Vagina (tissue), 2 donors: ENCODE results near the gene HLA-DOB. TPM values are rescaled to one million over a fixed set of nuclear protein-coding genes. Genes with fewer than 3 reads are reported as not detected.
"Not testable (repeated sequence)": the region's sequence is repeated elsewhere in the genome, so short reads cannot be mapped to it uniquely, and the experiment has no call there.

Source experiments
- DNase-seq, 2 donors: peaks; one replicate each; pipeline ENCODE4 v3.0.0-alpha.2; 2017; ENCODE audit errors: extremely low spot score in 2 of 2
- H3K27ac ChIP-seq: fragments of 200-600 bp; sonication (generic); one replicate; pipeline ENCODE4 v1.5.1; 2019
- H3K27me3 ChIP-seq: fragments of 200-600 bp; sonication (generic); one replicate; pipeline ENCODE4 v1.5.1; 2019
- H3K36me3 ChIP-seq, 2 donors: fragments of 200-600 bp; sonication (generic); one replicate each; pipeline ENCODE4 v1.5.1; 2017 to 2019
- H3K4me1 ChIP-seq: fragments of 200-600 bp; sonication (generic); one replicate; pipeline ENCODE4 v1.5.1; 2019
- H3K4me3 ChIP-seq, 2 donors: fragments of 200-600 bp; sonication (generic); 1 replicate in 1 of 2; 2 replicates in 1 of 2; pipeline ENCODE4 v1.5.1; 2016 to 2019
- H3K9me3 ChIP-seq: fragments of 200-600 bp; sonication (generic); one replicate; pipeline ENCODE4 v1.5.1; 2019
- POLR2A ChIP-seq, 2 donors: fragments of 450-650 bp; IDR thresholded peaks; one replicate each; pipeline ENCODE4 v1.6.1; 2017; ENCODE audit warnings: antibody characterized with exemption in 2 of 2, mild to moderate bottlenecking in 2 of 2, moderate library complexity in 2 of 2
- POLR2AphosphoS5 ChIP-seq, 2 donors: sonication (generic); formaldehyde crosslinking; IDR thresholded peaks; one replicate each; pipeline ENCODE4 v1.9.0; 2017; ENCODE audit warnings: antibody characterized with exemption in 2 of 2, mild to moderate bottlenecking in 2 of 2, low read depth in 1 of 2; ENCODE audit not compliant: insufficient read depth in 1 of 2
- intact Hi-C: fragments of 100-400 bp; cut with DNase I; formaldehyde crosslinking; loops from one replicate; pipeline ENCODE4 v1.15.1; 2023
- total RNA-seq: library from RNA; depleted of rRNA; stranded (reverse); fragments of >200 nt; gene quantifications from one replicate; pipeline ENCODE4 v1.2.3, GENCODE V29; 2016
- TF ChIP-seq, protein P1 (sequence below), 3 experiments: fragments of 450-650 bp in 2 of 3; fragments of 200-600 bp in 1 of 3; sonication (generic) in 1 of 3; IDR thresholded peaks; one replicate each; pipeline ENCODE4 v1.5.1; 2017 to 2019; ENCODE audit warnings: antibody characterized with exemption in 3 of 3, mild to moderate bottlenecking in 2 of 3, moderate library complexity in 2 of 3

HLA-DOB gene
- total RNA-seq, 1 donor from 2014 or later = 2.7 TPM

- TF ChIP-seq, protein P1, sequence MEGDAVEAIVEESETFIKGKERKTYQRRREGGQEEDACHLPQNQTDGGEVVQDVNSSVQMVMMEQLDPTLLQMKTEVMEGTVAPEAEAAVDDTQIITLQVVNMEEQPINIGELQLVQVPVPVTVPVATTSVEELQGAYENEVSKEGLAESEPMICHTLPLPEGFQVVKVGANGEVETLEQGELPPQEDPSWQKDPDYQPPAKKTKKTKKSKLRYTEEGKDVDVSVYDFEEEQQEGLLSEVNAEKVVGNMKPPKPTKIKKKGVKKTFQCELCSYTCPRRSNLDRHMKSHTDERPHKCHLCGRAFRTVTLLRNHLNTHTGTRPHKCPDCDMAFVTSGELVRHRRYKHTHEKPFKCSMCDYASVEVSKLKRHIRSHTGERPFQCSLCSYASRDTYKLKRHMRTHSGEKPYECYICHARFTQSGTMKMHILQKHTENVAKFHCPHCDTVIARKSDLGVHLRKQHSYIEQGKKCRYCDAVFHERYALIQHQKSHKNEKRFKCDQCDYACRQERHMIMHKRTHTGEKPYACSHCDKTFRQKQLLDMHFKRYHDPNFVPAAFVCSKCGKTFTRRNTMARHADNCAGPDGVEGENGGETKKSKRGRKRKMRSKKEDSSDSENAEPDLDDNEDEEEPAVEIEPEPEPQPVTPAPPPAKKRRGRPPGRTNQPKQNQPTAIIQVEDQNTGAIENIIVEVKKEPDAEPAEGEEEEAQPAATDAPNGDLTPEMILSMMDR (IDR thresholded peaks at IDR 0.05) = no peak
- TF ChIP-seq POLR2A (IDR thresholded peaks at IDR 0.05) = no peak
- TF ChIP-seq POLR2AphosphoS5 (IDR thresholded peaks at IDR 0.05; ENCODE audit: insufficient read depth in 1 of 2, low read depth in 1 of 2) = no peak
- H3K4me3 ChIP-seq = no peak overlapping the region
- no peaks in the 10 kb centered on the region for H3K27me3 ChIP-seq
- no peaks in the 10 kb centered on the region for H3K9me3 ChIP-seq
- no peaks in the 10 kb centered on the region for H3K36me3 ChIP-seq
- DNase-seq = no peak
- H3K4me1 ChIP-seq = no peaks in the 10 kb centered on the region
- H3K27ac ChIP-seq = no peak overlapping the region
- intact Hi-C loops = loop anchor here (10.0 kb wide), 2 partner anchors 88 to 378 kb away; no protein-coding TSS in a partner anchor
Observed at GRCh38 chr6:32792901-32793435, 23.8 kb downstream of the HLA-DOB start.

DNA sequence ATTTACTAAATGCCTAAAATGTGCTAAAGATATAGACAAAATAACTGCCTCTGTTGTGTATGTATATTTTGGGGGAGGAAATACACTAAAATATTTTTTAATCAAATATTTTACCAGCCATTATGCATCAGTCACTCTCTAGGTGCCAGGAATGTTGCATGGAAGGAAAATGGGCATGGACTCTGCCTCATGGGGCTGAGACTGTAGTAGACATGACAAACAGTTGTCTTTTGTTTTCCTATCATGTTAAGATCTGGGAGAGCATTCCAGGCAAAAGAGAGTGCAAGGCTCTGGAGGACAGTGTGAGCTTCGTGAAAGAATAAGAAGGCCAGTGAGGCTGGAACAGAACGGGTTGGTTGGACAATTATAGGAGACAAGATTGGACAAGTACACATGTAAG, 26.5 kb downstream of the HLA-DOB start:
- DNase-seq = no peak
- Histone ChIP-seq H3K36me3 (no peaks in the 10 kb centered on the region), H3K4me3 (no peak overlapping the region), H3K27me3 (no peaks in the 10 kb centered on the region), H3K9me3 (no peaks in the 10 kb centered on the region), H3K27ac (no peak overlapping the region), H3K4me1 (no peaks in the 10 kb centered on the region)
- intact Hi-C loops = loop anchor here (10.0 kb wide), 2 partner anchors 86 to 376 kb away; no protein-coding TSS in a partner anchor
- TF ChIP-seq POLR2A (IDR thresholded peaks at IDR 0.05) = no peak
- TF ChIP-seq, protein P1 (IDR thresholded peaks at IDR 0.05) = no peak
- TF ChIP-seq POLR2AphosphoS5 (IDR thresholded peaks at IDR 0.05; ENCODE audit: insufficient read depth in 1 of 2, low read depth in 1 of 2) = no peak

DNA sequence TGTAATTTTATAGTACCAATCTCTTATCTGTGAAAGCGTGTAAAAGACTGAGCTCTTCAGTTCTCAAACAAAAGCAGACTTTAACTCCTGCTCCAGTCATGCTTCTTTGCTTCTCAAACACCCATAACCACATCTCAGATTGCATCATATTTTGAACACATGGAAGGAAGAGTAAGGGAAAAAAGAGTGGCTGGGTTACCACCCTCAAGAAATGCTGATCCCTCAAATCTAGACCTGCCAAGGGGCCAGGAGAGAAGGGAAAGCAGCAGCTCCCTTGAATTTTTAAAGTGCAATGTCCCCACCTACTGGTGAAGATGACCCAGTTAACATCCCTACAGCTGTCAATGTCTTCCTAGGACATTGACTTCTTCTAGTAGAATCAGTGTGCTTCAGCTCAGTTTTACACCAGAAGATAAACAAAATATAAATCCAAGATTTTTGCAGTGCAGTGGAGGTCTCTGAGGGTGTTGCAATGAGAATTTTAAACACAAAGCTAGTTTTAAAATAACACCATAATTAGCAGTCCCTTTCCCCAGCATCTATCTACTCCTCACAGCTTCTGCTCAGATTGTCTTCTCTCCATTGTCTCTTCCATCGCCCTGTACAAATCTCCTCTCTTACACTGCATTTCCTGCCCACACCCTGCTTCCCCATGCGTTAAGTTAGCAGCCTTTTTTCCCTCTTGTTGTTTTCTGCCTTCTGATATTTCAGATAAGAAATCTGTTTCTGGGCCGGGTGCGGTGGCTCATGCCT, 30.8 kb downstream of the HLA-DOB start:
- H3K4me1 ChIP-seq = no peaks in the 10 kb centered on the region
- intact Hi-C loops = no loop called here
- H3K9me3 ChIP-seq = no peaks in the 10 kb centered on the region
- H3K36me3 ChIP-seq = no peaks in the 10 kb centered on the region
- H3K27me3 ChIP-seq = no peaks in the 10 kb centered on the region
- H3K4me3 ChIP-seq = no peak overlapping the region
- no peak for TF ChIP-seq POLR2AphosphoS5 (IDR thresholded peaks at IDR 0.05; ENCODE audit: insufficient read depth in 1 of 2, low read depth in 1 of 2)
- TF ChIP-seq, protein P1 (IDR thresholded peaks at IDR 0.05) = peak in 2 of 3 experiments; percentile 39 to 52
- H3K27ac ChIP-seq = no peak overlapping the region
- no peak for DNase-seq

GRCh38 chr6:32782923-32783322, 33.9 kb downstream of the HLA-DOB start:
- H3K4me1 ChIP-seq, H3K27me3 ChIP-seq, H3K4me3 ChIP-seq, H3K36me3 ChIP-seq, H3K27ac ChIP-seq, intact Hi-C loops, H3K9me3 ChIP-seq, DNase-seq: not testable (repeated sequence)

DNA sequence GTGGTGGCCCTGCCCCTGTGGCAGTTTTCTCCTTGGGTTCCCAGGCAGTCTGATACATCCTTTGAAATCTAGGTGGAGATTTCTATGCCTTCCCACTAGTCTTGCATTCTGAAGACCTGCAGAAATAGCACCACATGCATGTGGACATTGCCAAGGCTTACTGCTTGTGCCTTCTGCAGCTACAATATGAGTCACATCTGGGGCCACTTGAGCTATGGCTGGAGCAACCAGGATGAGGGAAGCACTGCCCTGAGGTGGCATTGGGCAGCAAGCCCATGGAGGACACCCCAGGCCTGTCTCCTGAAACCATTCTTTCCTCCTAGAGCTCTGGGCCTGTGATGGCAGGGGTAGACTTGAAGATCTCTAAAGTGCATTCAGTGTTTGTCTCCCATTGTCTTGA, 37.8 kb downstream of the HLA-DOB start:
- Histone ChIP-seq H3K27me3 (no peaks in the 10 kb centered on the region), H3K9me3 (no peaks in the 10 kb centered on the region), H3K27ac (no peak overlapping the region), H3K4me3 (no peak overlapping the region), H3K36me3 (no peaks in the 10 kb centered on the region), H3K4me1 (no peaks in the 10 kb centered on the region)
- no peak for DNase-seq
- intact Hi-C loops = no loop called here
- TF ChIP-seq POLR2A (IDR thresholded peaks at IDR 0.05) = no peak
- TF ChIP-seq, protein P1 (IDR thresholded peaks at IDR 0.05) = no peak
- no peak for TF ChIP-seq POLR2AphosphoS5 (IDR thresholded peaks at IDR 0.05; ENCODE audit: insufficient read depth in 1 of 2, low read depth in 1 of 2)
